ENCODE measurements around the gene IL1RAPL1.

DNA sequence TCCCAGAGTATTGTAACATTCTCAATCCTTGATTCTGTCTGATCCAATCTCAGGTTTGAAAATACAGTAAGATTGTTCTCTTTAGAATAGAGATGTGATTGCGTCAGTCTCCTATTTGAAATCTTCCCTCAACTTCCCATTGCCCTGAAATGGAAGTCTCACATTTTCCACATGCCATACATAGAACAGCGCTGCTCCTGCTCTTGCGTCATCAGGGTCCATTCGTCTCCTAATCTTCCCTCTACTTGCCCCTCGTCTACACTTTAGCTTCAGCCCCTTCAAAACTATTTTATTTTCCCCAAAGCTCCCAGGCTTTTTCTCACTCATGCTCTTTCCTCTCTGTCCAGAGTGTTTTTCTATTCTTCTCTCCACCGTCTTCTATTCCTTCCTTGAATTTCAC lies 1326.4 kb downstream of the IL1RAPL1 start:
- TF ChIP-seq, protein P1, sequence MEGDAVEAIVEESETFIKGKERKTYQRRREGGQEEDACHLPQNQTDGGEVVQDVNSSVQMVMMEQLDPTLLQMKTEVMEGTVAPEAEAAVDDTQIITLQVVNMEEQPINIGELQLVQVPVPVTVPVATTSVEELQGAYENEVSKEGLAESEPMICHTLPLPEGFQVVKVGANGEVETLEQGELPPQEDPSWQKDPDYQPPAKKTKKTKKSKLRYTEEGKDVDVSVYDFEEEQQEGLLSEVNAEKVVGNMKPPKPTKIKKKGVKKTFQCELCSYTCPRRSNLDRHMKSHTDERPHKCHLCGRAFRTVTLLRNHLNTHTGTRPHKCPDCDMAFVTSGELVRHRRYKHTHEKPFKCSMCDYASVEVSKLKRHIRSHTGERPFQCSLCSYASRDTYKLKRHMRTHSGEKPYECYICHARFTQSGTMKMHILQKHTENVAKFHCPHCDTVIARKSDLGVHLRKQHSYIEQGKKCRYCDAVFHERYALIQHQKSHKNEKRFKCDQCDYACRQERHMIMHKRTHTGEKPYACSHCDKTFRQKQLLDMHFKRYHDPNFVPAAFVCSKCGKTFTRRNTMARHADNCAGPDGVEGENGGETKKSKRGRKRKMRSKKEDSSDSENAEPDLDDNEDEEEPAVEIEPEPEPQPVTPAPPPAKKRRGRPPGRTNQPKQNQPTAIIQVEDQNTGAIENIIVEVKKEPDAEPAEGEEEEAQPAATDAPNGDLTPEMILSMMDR (IDR thresholded peaks at IDR 0.05; ENCODE audit: poor library complexity, severe bottlenecking): no peak
- TF ChIP-seq EZH2 (IDR thresholded peaks at IDR 0.05; ENCODE audit: borderline replicate concordance, insufficient read depth, low read length, poor library complexity, severe bottlenecking) (no peak), POLR2AphosphoS5 (IDR thresholded peaks at IDR 0.05) (no peak), RAD21 (conservative IDR thresholded peaks at IDR 0.05) (no peak)
